HG03280 (cell line): ENCODE data around the gene BBS9.
"Not testable (repeated sequence)": the region's sequence is repeated elsewhere in the genome, so short reads cannot be mapped to it uniquely, and the experiment has no call there.

Source experiments
- ATAC-seq: cut with Tn5 transposase; IDR thresholded peaks from one replicate; pipeline ENCODE4 v1.9.1; 2021; ENCODE audit warnings: mild to moderate bottlenecking, moderate library complexity; ENCODE audit not compliant: unreplicated experiment

BBS9 gene

GRCh38 chr7:33128990-33129805 is at the start of gene BBS9:
BBS9 (plus strand) TSS chr7:33129564; CDS start chr7:33146253, 16,689 bp downstream.
- peak; percentile 99 for ATAC-seq

GRCh38 chr7:33079763-33080690 is 49.3 kb upstream of the BBS9 start:
- no peak for ATAC-seq

- no peak for ATAC-seq
Observed at GRCh38 chr7:33087356-33087755, 42.0 kb upstream of the BBS9 start.

- ATAC-seq: no peak
Observed at GRCh38 chr7:33087858-33088257, 41.5 kb upstream of the BBS9 start.

GRCh38 chr7:33089142-33089541 is 40.2 kb upstream of the BBS9 start:
- ATAC-seq: no peak

- no peak for ATAC-seq
Observed at GRCh38 chr7:33091111-33091531, 38.2 kb upstream of the BBS9 start.

GRCh38 chr7:33091641-33092191 is 37.6 kb upstream of the BBS9 start:
- ATAC-seq: no peak

- no peak for ATAC-seq
Observed at GRCh38 chr7:33093266-33093665, 36.1 kb upstream of the BBS9 start.

GRCh38 chr7:33094745-33095275 is 34.6 kb upstream of the BBS9 start:
- not testable (repeated sequence) for ATAC-seq

- no peak for ATAC-seq
Observed at GRCh38 chr7:33099154-33099940, 30.0 kb upstream of the BBS9 start.

GRCh38 chr7:33100770-33101169 is 28.6 kb upstream of the BBS9 start:
- ATAC-seq: no peak

- ATAC-seq: no peak
Observed at GRCh38 chr7:33101906-33102305, 27.5 kb upstream of the BBS9 start.

GRCh38 chr7:33107136-33108066 is 22.0 kb upstream of the BBS9 start:
- ATAC-seq: peak; percentile 37

- no peak for ATAC-seq
Observed at GRCh38 chr7:33108554-33109004, 20.8 kb upstream of the BBS9 start.

- peak; percentile 89 for ATAC-seq
Observed at GRCh38 chr7:33109005-33109757, 20.2 kb upstream of the BBS9 start, which contains the start of gene RP9. RP9 (minus strand) TSS chr7:33109404; CDS start chr7:33109372, 32 bp downstream.

- ATAC-seq: no peak
Observed at GRCh38 chr7:33109758-33110238, 19.6 kb upstream of the BBS9 start.

GRCh38 chr7:33111614-33112013 is 17.8 kb upstream of the BBS9 start:
- ATAC-seq: no peak

- no peak for ATAC-seq
Observed at GRCh38 chr7:33114976-33115375, 14.4 kb upstream of the BBS9 start.
